SK-N-MC (cell line): ENCODE measurements around the gene ZNF593.

Experiments used
- EZH2 ChIP-seq: fragments of 200-600 bp; sonication (generic); IDR thresholded peaks from one replicate; pipeline ENCODE4 v1.6.1; 2017; ENCODE audit warnings: antibody characterized with exemption
- FOXP2 ChIP-seq: optimal IDR thresholded peaks from 2 replicates; pipeline ENCODE3; 2011; ENCODE audit warnings: mild to moderate bottlenecking, moderate library complexity; ENCODE audit not compliant: insufficient read depth; ENCODE audit errors: extremely low read length, control extremely low read depth

DNA sequence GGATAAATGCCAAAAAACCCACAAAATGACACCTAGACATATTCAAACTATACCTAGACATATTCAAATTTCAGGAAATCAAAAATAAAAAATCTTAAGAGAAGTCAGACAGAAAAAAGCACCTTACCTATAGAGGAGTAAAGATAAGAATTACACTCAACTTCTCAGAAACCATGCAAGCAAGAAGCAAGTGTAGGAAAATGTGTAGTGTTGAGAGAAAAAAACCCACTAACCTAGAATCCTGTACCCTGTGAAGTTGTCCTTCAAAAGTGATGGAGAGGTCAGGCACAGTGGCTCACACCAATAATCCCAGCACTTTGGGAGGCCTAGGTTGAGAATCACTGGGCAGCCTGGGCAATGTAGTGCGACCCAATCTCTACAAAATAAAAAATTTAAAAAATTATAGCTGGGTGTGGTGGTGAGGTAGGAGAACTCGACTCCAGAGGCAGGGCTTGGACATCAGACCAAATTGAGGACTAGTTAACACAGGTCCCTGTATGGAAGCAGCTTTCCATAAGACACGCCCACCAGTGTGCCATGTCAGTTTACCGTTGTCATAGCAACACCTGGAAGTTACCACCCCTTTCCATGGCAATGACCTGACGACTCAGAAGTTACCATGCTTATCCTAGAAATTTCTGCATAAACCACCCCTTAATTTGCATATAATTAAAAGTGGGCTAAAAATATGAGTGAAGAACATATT, 37.4 kb upstream of the ZNF593 start:
- TF ChIP-seq EZH2 (no peak), FOXP2 (no peak)
